ENCODE data around the gene KDM4B.
"Not testable (repeated sequence)": the region's sequence is repeated elsewhere in the genome, so short reads cannot be mapped to it uniquely, and the experiment has no call there.

Gene KDM4B

DNA sequence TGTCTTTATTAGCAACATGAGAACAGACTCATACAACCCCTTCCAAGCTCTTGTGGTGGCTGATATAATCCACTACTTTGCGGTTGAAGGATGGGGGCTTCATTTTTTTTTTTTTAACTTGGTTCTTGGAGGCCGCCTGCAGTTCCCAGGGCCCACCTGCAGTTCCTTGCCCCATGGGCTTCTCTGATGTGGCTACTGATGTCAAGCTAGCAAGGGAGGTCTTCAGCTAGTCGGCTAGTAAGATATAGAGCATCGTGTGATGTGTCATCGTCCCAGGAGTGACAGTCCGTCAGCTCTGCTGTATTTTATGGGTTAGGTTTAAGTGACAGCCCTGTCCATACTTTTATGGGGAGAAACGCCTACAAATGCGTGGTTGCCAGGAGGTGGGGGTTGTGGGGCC, 33.5 kb upstream of the KDM4B start:
- no peak for TF ChIP-seq Cebpa-rat (IDR thresholded peaks at IDR 0.05)
- peaks cover 3 to 100% (median 100%) of the 10 kb centered on the region in 11 experiments; a peak in 20 of 22 replicates for H3K36me3 ChIP-seq

DNA sequence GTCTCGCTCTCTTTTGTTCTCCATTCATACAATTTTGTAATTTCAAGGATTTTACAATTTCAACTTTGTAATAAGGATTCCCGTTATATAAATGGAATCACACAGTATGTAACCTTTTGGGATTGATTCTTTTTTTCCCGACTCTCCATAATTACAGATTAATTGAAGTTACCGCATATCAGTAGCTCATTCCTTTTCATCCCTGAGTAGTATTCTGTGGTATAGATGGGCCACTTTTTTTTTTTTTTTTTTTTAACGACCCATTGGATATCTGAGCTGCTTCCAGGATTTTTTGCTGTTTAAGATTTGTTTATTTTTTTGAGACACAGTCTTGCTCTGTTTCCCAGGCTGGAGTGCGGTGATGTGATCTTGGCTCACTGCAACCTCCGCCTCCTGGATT, 31.9 kb upstream of the KDM4B start:
- Histone ChIP-seq H3K9ac (no peak overlapping the region), H3K4me3 (no peak overlapping the region), H3K36me3 (peaks cover 0 to 100% (median 100%) of the 10 kb centered on the region in 11 experiments; a peak in 20 of 22 replicates), H3K27ac (no peak overlapping the region), H4K20me1 (peaks cover 0 to 100% (median 100%) of the 10 kb centered on the region in 11 experiments; a peak in 18 of 22 replicates), H3K4me1 (peaks cover 14 to 36% (median 23%) of the 10 kb centered on the region in 10 experiments; a peak in 17 of 20 replicates), H3K4me2 (no peak overlapping the region), H3K9me3 (replicated peaks in 1 of 11) (no peaks in the 10 kb centered on the region), H3K27me3 (no peaks in the 10 kb centered on the region)
- no peak for TF ChIP-seq Cebpa-rat (IDR thresholded peaks at IDR 0.05)

More for the DNA sequence above, 33.5 kb upstream of the KDM4B start:
- Histone ChIP-seq H3K27ac (peak overlapping the region in 1 of 11 experiments; percentile 31; a peak in 4 of 22 replicates), H3K4me3 (no peak overlapping the region), H3K4me1 (peaks cover 14 to 37% (median 27%) of the 10 kb centered on the region in 10 experiments; a peak in 17 of 20 replicates), H3K4me2 (no peak overlapping the region), H3K9ac (peak overlapping the region in 1 of 11 experiments; percentile 5; a peak in 3 of 22 replicates), H4K20me1 (peaks cover 0 to 100% (median 100%) of the 10 kb centered on the region in 11 experiments; a peak in 18 of 22 replicates), H3K9me3 (replicated peaks in 1 of 11) (no peaks in the 10 kb centered on the region), H3K27me3 (no peaks in the 10 kb centered on the region)

DNA sequence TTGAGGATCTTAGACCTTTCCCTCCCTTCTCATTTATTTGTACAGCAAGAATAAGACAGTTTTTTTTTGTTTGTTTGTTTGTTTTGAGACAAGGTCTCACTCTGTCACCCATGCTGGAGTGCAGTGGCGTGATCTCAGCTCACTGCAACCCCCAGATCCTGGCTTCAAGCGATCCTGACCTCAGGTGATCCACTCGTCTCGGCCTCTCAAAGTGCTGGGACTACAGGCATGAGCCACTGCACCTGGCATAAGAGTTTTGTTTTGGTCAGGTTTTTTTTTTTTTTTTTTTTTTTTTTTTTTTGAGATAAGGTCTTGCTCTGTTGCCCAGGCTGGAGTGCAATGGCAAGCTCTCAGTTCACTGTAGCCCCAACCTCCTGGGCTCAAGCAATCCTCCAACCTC, 30.5 kb upstream of the KDM4B start:
- H3K27ac ChIP-seq: peak overlapping the region in 1 of 11 experiments; percentile 8; a peak in 1 of 22 replicates
- peak overlapping the region in 1 of 11 experiments; percentile 21; a peak in 1 of 22 replicates for H3K4me2 ChIP-seq
- H3K4me1 ChIP-seq: peaks cover 6 to 25% (median 11%) of the 10 kb centered on the region in 10 experiments; a peak in 14 of 20 replicates
- peaks cover 0 to 100% (median 100%) of the 10 kb centered on the region in 11 experiments; a peak in 18 of 22 replicates for H4K20me1 ChIP-seq
- not testable (repeated sequence) for H3K27me3 ChIP-seq; H3K4me3 ChIP-seq; H3K9ac ChIP-seq; H3K9me3 ChIP-seq (replicated peaks in 1 of 11)
- peaks cover 0 to 100% (median 100%) of the 10 kb centered on the region in 11 experiments; a peak in 20 of 22 replicates for H3K36me3 ChIP-seq

DNA sequence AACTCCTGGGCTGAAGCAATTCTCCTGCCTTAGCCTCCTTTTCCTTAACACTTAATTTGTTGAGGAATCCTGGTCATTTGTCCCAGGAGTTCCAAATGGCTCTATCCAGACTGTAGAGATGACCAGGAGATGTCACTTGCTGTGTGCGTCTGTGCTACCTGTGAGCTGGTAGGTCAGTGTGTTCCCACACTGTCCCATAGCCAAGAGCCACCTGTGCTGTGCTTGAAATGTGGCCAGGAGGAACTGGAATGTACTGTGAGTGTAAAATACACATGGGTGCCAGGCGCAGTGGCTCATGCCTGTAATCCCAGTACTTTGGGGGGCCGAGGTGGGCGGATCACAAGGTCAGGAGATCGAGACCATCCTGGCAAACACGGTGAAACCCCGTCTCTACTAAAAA, 29.4 kb upstream of the KDM4B start:
- Histone ChIP-seq H3K4me2 (peak overlapping the region in 2 of 11 experiments; percentile 1 to 4; a peak in 2 of 22 replicates), H3K4me3 (no peak overlapping the region), H3K36me3 (peaks cover 0 to 100% (median 100%) of the 10 kb centered on the region in 11 experiments; a peak in 20 of 22 replicates), H4K20me1 (peaks cover 0 to 100% (median 100%) of the 10 kb centered on the region in 11 experiments; a peak in 18 of 22 replicates), H3K9me3 (replicated peaks in 1 of 11) (no peaks in the 10 kb centered on the region), H3K27ac (peak overlapping the region in 1 of 11 experiments; percentile 21; a peak in 1 of 22 replicates), H3K9ac (peak overlapping the region in 2 of 11 experiments; percentile 1 to 13; a peak in 1 of 22 replicates), H3K27me3 (no peaks in the 10 kb centered on the region), H3K4me1 (peaks cover 0 to 23% (median 7%) of the 10 kb centered on the region in 10 experiments; a peak in 8 of 20 replicates)
- TF ChIP-seq Cebpa-rat (IDR thresholded peaks at IDR 0.05): no peak

GRCh38 chr19:4941638-4942169, 27.2 kb upstream of the KDM4B start:
- not testable (repeated sequence) for H3K27ac ChIP-seq; H3K9me3 ChIP-seq (replicated peaks in 1 of 11); H3K9ac ChIP-seq; H3K27me3 ChIP-seq; H3K4me2 ChIP-seq; H3K4me3 ChIP-seq
- Histone ChIP-seq H4K20me1 (peaks cover 0 to 100% (median 100%) of the 10 kb centered on the region in 11 experiments; a peak in 18 of 22 replicates), H3K36me3 (peaks cover 0 to 100% (median 100%) of the 10 kb centered on the region in 11 experiments; a peak in 20 of 22 replicates), H3K4me1 (peaks cover 0 to 23% (median 7%) of the 10 kb centered on the region in 10 experiments; a peak in 7 of 20 replicates)

- H3K4me2 ChIP-seq; H3K4me1 ChIP-seq; H3K27me3 ChIP-seq; H3K9ac ChIP-seq; H3K9me3 ChIP-seq (replicated peaks in 1 of 11); H3K27ac ChIP-seq; H3K4me3 ChIP-seq: not testable (repeated sequence)
- H4K20me1 ChIP-seq: peaks cover 0 to 100% (median 97%) of the 10 kb centered on the region in 11 experiments; a peak in 18 of 22 replicates
- peaks cover 19 to 100% (median 100%) of the 10 kb centered on the region in 11 experiments; a peak in 21 of 22 replicates for H3K36me3 ChIP-seq
Measured at GRCh38 chr19:4950650-4951049, 18.3 kb upstream of the KDM4B start.

DNA sequence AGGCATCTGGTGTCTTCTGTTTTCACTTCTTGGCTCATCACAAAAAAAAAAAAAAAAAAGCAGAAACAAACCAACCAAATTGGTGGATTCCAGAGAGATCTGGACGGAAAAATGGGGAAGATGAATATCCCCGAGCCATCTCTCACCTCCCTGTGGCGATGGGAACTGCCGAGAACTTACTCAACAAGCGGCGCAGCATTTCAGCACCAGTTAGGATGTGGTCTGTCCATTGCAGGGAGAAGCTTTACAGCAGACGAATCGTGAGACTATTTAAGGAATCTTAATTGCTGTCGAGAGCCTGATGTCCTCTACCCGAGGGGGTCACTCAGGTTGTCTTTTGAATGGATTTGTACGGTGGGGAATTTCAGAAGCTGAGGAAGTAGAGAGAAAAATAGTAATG, 17.3 kb upstream of the KDM4B start:
- Histone ChIP-seq H3K27me3 (no peaks in the 10 kb centered on the region), H3K4me1 (no peaks in the 10 kb centered on the region), H3K4me2 (no peak overlapping the region), H3K27ac (no peak overlapping the region), H4K20me1 (peaks cover 0 to 100% (median 97%) of the 10 kb centered on the region in 11 experiments; a peak in 18 of 22 replicates), H3K4me3 (no peak overlapping the region), H3K9ac (no peak overlapping the region; a peak in 1 of 22 replicates), H3K36me3 (peaks cover 21 to 100% (median 100%) of the 10 kb centered on the region in 11 experiments; a peak in 21 of 22 replicates), H3K9me3 (replicated peaks in 1 of 11) (no peaks in the 10 kb centered on the region)
- no peak for TF ChIP-seq Cebpa-rat (IDR thresholded peaks at IDR 0.05)

- peaks cover 21 to 100% (median 100%) of the 10 kb centered on the region in 11 experiments; a peak in 21 of 22 replicates for H3K36me3 ChIP-seq
- H3K27me3 ChIP-seq: no peaks in the 10 kb centered on the region
- no peak overlapping the region for H3K27ac ChIP-seq
- no peak for TF ChIP-seq Cebpa-rat (IDR thresholded peaks at IDR 0.05)
- H3K9me3 ChIP-seq (replicated peaks in 1 of 11): no peaks in the 10 kb centered on the region
- peaks cover 0 to 5% (median 4%) of the 10 kb centered on the region in 10 experiments; a peak in 10 of 20 replicates for H3K4me1 ChIP-seq
- no peak overlapping the region for H3K4me3 ChIP-seq
- peak overlapping the region in 1 of 11 experiments; percentile 10; a peak in 1 of 22 replicates for H3K9ac ChIP-seq
- peaks cover 0 to 100% (median 97%) of the 10 kb centered on the region in 11 experiments; a peak in 18 of 22 replicates for H4K20me1 ChIP-seq
- no peak overlapping the region for H3K4me2 ChIP-seq
Measured at GRCh38 chr19:4952945-4953344, 16.0 kb upstream of the KDM4B start.

DNA sequence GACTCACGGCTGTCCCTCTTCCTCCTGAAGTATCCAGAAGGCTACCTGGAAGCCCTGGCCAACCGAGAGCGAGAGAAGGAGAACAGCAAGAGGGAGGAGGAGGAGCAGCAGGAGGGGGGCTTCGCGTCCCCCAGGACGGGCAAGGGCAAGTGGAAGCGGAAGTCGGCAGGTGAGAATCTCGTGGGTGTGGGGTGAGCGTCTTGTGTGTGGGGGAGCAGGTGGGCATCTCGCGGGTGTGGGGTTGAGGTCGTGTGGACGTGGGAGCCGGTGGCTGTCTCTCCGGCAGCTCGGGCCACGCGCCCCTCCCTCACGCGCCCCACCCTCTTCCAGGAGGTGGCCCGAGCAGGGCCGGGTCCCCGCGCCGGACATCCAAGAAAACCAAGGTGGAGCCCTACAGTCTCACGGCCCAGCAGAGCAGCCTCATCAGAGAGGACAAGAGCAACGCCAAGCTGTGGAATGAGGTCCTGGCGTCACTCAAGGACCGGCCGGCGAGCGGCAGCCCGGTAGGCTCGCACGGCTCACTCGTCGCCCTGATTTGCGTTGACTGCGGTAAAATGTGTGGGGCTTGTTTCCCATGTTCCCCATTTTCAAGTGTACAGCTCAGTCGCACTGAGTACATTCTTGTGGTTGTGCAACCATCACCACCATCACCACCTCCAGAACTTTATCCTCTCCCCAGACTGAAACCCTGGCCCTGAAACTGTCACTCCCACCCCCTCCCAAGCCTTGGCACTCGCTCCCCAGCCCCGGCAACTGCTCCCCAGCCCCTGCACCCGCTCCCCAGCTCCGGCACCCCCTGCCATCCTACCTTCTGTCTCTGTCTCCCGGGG, 14.4 kb upstream of the KDM4B start:
- Histone ChIP-seq H3K9ac (peak overlapping the region in 1 of 11 experiments; percentile 8; a peak in 1 of 22 replicates), H3K36me3 (peaks cover 21 to 100% (median 100%) of the 10 kb centered on the region in 11 experiments; a peak in 21 of 22 replicates), H4K20me1 (peaks cover 0 to 100% (median 99%) of the 10 kb centered on the region in 11 experiments; a peak in 18 of 22 replicates), H3K27ac (peak overlapping the region in 3 of 11 experiments; percentile 32 to 42 (median 35); a peak in 3 of 22 replicates), H3K4me1 (peaks cover 7 to 21% (median 18%) of the 10 kb centered on the region in 10 experiments; a peak in 18 of 20 replicates)
- H3K9me3 ChIP-seq (replicated peaks in 1 of 11); H3K27me3 ChIP-seq; H3K4me3 ChIP-seq; H3K4me2 ChIP-seq: not testable (repeated sequence)
